HG02840 (cell line): ENCODE measurements around the gene HEXA.

Experiments
- ATAC-seq: cut with Tn5 transposase; IDR thresholded peaks from one replicate; pipeline ENCODE4 v1.9.1; 2021; ENCODE audit warnings: mild to moderate bottlenecking, moderate library complexity, moderate number of reproducible peaks; ENCODE audit not compliant: unreplicated experiment, low FRiP score

Gene HEXA

GRCh38 chr15:72377331-72377730 is 1.5 kb upstream of the HEXA start:
- no peak for ATAC-seq

- peak; percentile 42 for ATAC-seq
Measured at GRCh38 chr15:72375501-72375845, 341 bp downstream of the HEXA start.

GRCh38 chr15:72372361-72372760 is 3.5 kb downstream of the HEXA start:
- no peak for ATAC-seq

- ATAC-seq = no peak
Measured at GRCh38 chr15:72369964-72370363, 5.8 kb downstream of the HEXA start.

DNA sequence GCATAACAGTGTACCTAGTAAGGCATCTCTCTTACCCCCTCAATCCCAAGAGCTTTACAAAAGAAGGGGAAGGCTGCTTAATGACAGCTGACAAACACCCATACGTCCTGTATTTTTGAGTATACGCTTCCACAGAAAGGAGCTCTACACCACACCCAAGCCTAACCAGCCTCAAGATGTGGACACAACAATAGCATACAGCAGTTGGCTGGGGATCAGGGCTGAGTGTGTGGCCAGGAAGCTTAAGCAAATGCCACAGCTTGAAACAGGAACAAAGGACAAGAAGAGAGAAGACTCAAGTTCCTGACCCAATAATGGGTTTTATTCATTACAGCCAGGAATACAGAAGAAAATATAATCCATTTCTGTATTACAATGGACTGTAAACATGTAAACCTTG is 6.9 kb downstream of the HEXA start:
- ATAC-seq = no peak

DNA sequence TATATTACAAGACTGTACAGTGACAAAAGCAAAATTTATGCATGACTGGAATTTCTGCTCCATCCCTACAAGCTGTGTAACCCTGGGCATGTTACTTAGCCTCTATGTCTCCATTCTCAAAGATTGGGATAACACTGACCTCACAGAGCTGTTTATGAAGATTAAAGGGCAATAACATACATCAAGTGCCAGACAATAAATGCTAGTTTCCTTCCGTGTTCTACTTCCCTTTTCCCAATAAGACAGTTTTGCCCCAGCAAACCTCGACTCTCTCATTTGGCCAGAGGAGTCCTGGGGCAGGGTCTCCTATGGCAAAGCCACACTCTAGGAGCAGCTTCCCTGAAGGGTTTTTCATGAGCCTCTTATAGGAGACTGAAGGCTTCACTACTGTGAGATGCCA is 7.5 kb downstream of the HEXA start:
- no peak for ATAC-seq

- ATAC-seq = no peak
Measured at GRCh38 chr15:72365844-72366243, 10.0 kb downstream of the HEXA start.

- ATAC-seq = no peak
Measured at GRCh38 chr15:72361176-72361575, 14.6 kb downstream of the HEXA start.

- ATAC-seq = no peak
Measured at GRCh38 chr15:72358650-72359171, 17.1 kb downstream of the HEXA start.

GRCh38 chr15:72358121-72358520 is 17.7 kb downstream of the HEXA start:
- ATAC-seq = no peak

GRCh38 chr15:72354496-72354895 is 21.3 kb downstream of the HEXA start:
- no peak for ATAC-seq

DNA sequence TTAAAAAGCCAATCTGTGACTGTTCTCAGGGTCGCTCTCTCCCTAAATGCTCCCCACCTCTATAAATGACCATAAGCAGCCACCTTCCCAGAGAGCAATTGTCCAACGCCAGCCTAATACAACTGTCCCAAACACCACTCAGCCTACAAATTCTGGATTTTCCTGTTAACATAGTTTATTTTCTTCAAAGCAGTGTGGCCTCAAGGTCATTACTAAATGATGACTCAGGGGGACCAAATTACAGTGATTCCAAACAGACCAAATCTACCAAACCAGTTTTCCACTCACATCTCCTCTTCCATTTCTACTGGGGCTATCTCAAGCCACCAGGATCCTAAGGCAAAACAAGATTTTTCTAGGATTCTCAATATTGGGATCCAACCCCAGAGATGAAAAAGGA is 22.5 kb downstream of the HEXA start:
- ATAC-seq = no peak

GRCh38 chr15:72345806-72346205 is 30.0 kb downstream of the HEXA start:
- ATAC-seq = no peak

GRCh38 chr15:72345280-72345679 is 30.5 kb downstream of the HEXA start:
- ATAC-seq = no peak

DNA sequence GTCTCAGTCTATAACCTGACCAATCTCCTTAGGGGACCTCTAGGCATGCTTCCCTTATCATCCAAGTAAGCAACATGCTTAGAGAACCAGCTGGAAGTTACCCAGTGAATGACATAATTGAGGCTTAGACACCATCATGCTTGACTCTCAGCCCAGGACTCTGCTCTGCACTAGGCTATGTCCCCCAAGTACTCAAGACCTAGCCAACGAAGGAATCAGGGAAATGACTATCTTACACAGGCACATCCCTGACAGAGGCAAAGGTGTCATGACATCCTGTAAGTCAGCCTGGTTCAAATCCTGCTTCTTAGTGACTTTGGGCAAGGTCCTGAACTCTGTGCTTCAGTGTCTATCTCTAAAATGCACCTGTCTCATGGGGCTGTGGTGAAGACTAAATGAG is 31.2 kb downstream of the HEXA start:
- ATAC-seq = no peak

- ATAC-seq = no peak
Measured at GRCh38 chr15:72342385-72342784, 33.4 kb downstream of the HEXA start.

- ATAC-seq = no peak
Measured at GRCh38 chr15:72341361-72341760, 34.5 kb downstream of the HEXA start.

GRCh38 chr15:72340366-72340765 is 35.4 kb downstream of the HEXA start:
- ATAC-seq = no peak

GRCh38 chr15:72339777-72340177 is 36.0 kb downstream of the HEXA start:
- ATAC-seq = no peak

GRCh38 chr15:72338617-72339321 is 37.0 kb downstream of the HEXA start:
- no peak for ATAC-seq

DNA sequence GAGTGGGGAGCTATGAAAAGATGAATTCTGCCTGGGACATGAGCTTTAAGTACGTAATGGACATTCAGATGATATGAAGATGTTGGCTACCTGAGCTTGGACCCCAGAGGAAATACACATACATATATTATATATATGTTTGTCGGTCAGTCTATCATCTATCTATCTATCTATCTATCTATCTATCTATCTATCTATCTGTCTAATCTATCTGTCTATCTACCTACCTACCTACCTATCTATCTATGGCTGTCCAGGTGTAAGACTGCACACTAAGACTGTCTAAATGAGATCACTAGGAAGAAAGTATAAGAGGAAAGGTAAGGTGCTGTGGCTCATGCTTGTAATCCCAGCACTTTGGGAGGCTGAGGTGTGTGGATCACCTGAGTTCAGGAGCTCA is 37.7 kb downstream of the HEXA start:
- ATAC-seq = no peak

GRCh38 chr15:72334842-72335241 is 41.0 kb downstream of the HEXA start:
- no peak for ATAC-seq

DNA sequence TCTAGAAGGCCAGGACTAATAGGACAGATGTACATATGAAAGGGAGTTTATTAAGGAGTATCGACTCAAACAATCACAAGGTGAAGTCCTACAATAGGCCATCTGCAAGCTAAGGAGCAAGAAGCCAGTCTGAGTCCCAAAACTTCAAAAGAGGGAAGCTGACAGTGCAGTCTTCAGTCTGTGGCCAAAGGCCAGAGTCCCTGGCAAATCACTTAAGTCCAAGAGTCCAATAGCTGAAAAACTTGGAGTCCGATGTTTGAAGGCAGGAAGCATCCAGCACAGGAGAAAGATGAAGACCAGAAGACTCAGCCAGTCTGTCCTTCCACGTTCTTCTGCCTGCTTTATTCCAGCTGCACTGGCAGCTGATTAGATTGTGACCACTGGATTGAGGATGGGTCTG is 44.8 kb downstream of the HEXA start:
- ATAC-seq = no peak
